Mucosa of descending colon (tissue), 3 donors: ENCODE results near the gene GSS. TPM values are rescaled to one million over a fixed set of nuclear protein-coding genes. Genes with fewer than 3 reads are reported as not detected.

Experiments
- ATAC-seq: fragments of 200-7000 bp; cut with Tn5 transposase; one replicate; pipeline ENCODE4 v1.9.1; 2020; ENCODE audit warnings: mild to moderate bottlenecking, moderate library complexity
- DNase-seq, 3 donors: peaks; one replicate each; pipeline ENCODE4 v3.0.0-alpha.2; 2020
- H3K36me3 ChIP-seq: fragments of 200-600 bp; one replicate; pipeline ENCODE4 v1.8.0; 2021; ENCODE audit warnings: low read depth, mild to moderate bottlenecking
- H3K4me1 ChIP-seq: fragments of 200-600 bp; one replicate; pipeline ENCODE4 v1.8.0; 2021; ENCODE audit warnings: low read depth, mild to moderate bottlenecking
- H3K4me3 ChIP-seq: fragments of 200-600 bp; one replicate; pipeline ENCODE4 v1.8.0; 2021; ENCODE audit warnings: mild to moderate bottlenecking
- H3K9me3 ChIP-seq: fragments of 200-600 bp; one replicate; pipeline ENCODE4 v1.8.0; 2021; ENCODE audit warnings: mild to moderate bottlenecking
- CTCF ChIP-seq: fragments of 200-600 bp; IDR thresholded peaks from one replicate; pipeline ENCODE4 v1.8.0; 2022; ENCODE audit warnings: antibody characterized with exemption, mild to moderate bottlenecking
- intact Hi-C, 2 donors: fragments of 100-400 bp; cut with DNase I in 1 of 2; cut with micrococcal nuclease in 1 of 2; formaldehyde crosslinking; loops; one replicate each; pipeline versions ENCODE4 v1.11.0 to v1.11.1; 2022; cut with DNase I, micrococcal nuclease
- total RNA-seq, 3 donors: library from RNA; stranded (reverse); fragmentation: NEBNext Ultra II Directional in 2 of 3; extraction: Animal tissue kit (Norgen Biotek cat#: 25700) in 2 of 3; gene quantifications; one replicate each; pipeline versions ENCODE4 v1.2.1 to v1.2.4, GENCODE V29; 2021 to 2023
- donor health status: DM: no; HTN: no; CAD: no; lungs with moderate emphysema.
- donor health status: DM: no; HTN: no; CAD: no.
- donor health status: DM: no; HTN: yes; CAD: no.

GSS gene
- total RNA-seq, 3 donors from 2014 or later: 45.2 to 97.3 (median 91.8) TPM

GRCh38 chr20:34987288-34988190 lies 31.9 kb upstream of the GSS start:
- intact Hi-C loops: no loop called here
- Histone ChIP-seq H3K36me3 (no peaks in the 10 kb centered on the region), H3K9me3 (no peaks in the 10 kb centered on the region), H3K4me3 (no peak overlapping the region), H3K4me1 (peaks cover 18% of the 10 kb centered on the region)
- ATAC-seq: no peak
- no peak for TF ChIP-seq CTCF
- peak in 2 of 3 donors; percentile 27 to 36 for DNase-seq

GRCh38 chr20:34986311-34987287 lies 31.0 kb upstream of the GSS start:
- no peak for TF ChIP-seq CTCF
- ATAC-seq (no peak), DNase-seq (peak in 2 of 3 donors; percentile 21 to 46)
- intact Hi-C loops: no loop called here
- H3K36me3 ChIP-seq: no peaks in the 10 kb centered on the region
- H3K9me3 ChIP-seq: no peaks in the 10 kb centered on the region
- H3K4me1 ChIP-seq: peaks cover 18% of the 10 kb centered on the region
- no peak overlapping the region for H3K4me3 ChIP-seq

GRCh38 chr20:34985461-34986310 lies 30.1 kb upstream of the GSS start:
- DNase-seq (peak in 2 of 3 donors; percentile 31 to 43), ATAC-seq (no peak)
- no peaks in the 10 kb centered on the region for H3K9me3 ChIP-seq
- no peak for TF ChIP-seq CTCF
- intact Hi-C loops: no loop called here
- peaks cover 18% of the 10 kb centered on the region for H3K4me1 ChIP-seq
- H3K36me3 ChIP-seq: no peaks in the 10 kb centered on the region
- H3K4me3 ChIP-seq: no peak overlapping the region

- ATAC-seq: no peak
- H3K36me3 ChIP-seq: no peaks in the 10 kb centered on the region
- TF ChIP-seq CTCF: no peak
- intact Hi-C loops: no loop called here
- H3K9me3 ChIP-seq: no peaks in the 10 kb centered on the region
- no peak overlapping the region for H3K4me3 ChIP-seq
- peak in 2 of 3 donors; percentile 40 to 50 for DNase-seq
- peaks cover 18% of the 10 kb centered on the region for H3K4me1 ChIP-seq
Observed at GRCh38 chr20:34984756-34985261, 29.2 kb upstream of the GSS start.
